ENCODE measurements around the gene PATL2.

DNA sequence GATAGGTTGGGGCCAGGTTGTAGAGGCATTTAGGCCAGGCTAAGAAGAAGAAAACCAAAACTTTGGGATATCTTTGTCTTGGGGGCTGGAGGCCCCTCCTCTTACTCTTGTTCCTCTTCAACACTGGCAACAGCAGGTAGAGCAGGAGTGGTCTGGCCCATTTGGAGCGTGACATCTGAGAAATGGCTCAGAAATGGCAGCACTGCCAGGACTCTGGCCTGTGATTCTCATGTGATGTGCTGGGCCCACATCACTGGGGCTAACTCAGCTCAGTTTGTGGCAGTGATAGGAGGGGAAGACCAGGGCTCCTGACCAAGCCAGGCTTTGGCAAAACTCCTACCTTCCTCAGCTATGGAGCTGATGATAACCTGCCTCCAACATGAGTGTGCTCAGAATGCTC lies 18.5 kb downstream of the PATL2 start:
- TF ChIP-seq, protein P1, sequence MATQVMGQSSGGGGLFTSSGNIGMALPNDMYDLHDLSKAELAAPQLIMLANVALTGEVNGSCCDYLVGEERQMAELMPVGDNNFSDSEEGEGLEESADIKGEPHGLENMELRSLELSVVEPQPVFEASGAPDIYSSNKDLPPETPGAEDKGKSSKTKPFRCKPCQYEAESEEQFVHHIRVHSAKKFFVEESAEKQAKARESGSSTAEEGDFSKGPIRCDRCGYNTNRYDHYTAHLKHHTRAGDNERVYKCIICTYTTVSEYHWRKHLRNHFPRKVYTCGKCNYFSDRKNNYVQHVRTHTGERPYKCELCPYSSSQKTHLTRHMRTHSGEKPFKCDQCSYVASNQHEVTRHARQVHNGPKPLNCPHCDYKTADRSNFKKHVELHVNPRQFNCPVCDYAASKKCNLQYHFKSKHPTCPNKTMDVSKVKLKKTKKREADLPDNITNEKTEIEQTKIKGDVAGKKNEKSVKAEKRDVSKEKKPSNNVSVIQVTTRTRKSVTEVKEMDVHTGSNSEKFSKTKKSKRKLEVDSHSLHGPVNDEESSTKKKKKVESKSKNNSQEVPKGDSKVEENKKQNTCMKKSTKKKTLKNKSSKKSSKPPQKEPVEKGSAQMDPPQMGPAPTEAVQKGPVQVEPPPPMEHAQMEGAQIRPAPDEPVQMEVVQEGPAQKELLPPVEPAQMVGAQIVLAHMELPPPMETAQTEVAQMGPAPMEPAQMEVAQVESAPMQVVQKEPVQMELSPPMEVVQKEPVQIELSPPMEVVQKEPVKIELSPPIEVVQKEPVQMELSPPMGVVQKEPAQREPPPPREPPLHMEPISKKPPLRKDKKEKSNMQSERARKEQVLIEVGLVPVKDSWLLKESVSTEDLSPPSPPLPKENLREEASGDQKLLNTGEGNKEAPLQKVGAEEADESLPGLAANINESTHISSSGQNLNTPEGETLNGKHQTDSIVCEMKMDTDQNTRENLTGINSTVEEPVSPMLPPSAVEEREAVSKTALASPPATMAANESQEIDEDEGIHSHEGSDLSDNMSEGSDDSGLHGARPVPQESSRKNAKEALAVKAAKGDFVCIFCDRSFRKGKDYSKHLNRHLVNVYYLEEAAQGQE (IDR thresholded peaks at IDR 0.05; ENCODE audit: insufficient replicate concordance, low read depth) = no peak
- TF ChIP-seq, protein P2, sequence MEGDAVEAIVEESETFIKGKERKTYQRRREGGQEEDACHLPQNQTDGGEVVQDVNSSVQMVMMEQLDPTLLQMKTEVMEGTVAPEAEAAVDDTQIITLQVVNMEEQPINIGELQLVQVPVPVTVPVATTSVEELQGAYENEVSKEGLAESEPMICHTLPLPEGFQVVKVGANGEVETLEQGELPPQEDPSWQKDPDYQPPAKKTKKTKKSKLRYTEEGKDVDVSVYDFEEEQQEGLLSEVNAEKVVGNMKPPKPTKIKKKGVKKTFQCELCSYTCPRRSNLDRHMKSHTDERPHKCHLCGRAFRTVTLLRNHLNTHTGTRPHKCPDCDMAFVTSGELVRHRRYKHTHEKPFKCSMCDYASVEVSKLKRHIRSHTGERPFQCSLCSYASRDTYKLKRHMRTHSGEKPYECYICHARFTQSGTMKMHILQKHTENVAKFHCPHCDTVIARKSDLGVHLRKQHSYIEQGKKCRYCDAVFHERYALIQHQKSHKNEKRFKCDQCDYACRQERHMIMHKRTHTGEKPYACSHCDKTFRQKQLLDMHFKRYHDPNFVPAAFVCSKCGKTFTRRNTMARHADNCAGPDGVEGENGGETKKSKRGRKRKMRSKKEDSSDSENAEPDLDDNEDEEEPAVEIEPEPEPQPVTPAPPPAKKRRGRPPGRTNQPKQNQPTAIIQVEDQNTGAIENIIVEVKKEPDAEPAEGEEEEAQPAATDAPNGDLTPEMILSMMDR (IDR thresholded peaks at IDR 0.05; ENCODE audit: insufficient read depth, low read length) = no peak
- TF ChIP-seq POLR2AphosphoS5 (IDR thresholded peaks at IDR 0.05; ENCODE audit: low read depth) = no peak
